K562 (cell line): ENCODE measurements around the gene AHSG. TPM values are rescaled to one million over a fixed set of nuclear protein-coding genes. Genes with fewer than 3 reads are reported as not detected.

Source experiments
- ATAC-seq: fragments of 200-7000 bp; cut with Tn5 transposase; 3 replicates; pipeline ENCODE4 v1.9.1; 2020; ENCODE audit warnings: moderate library complexity
- BruUV-seq: library from RNA; stranded (reverse); fragments of 400-500 nt; replicated peaks from 2 replicates; lab custom pipeline; 2021; lab: Mats Ljungman, UMichigan
- CTCF ChIA-PET: fragments of 300-600 bp; formaldehyde crosslinking; extraction: SDS; loops from one replicate; lab custom pipeline; 2021; ENCODE audit warnings: low intra/inter-chr PET ratio; lab: Yijun Ruan, JAX
- POLR2A ChIA-PET: fragments of 300-600, 350-650 bp; sonication (Branson Sonifier 250); formaldehyde crosslinking; extraction: SDS; loops from one replicate; lab custom pipeline; 2021; ENCODE audit warnings: antibody characterized with exemption, inconsistent platforms; lab: Yijun Ruan, JAX
- DNase-seq, 4 experiments: peaks; one replicate each; pipeline versions ENCODE4 v3.0.0 to v3.0.0-alpha.2; 2011 to 2018; ENCODE audit warnings: low spot score in 3 of 4, mixed read lengths in 3 of 4; ENCODE audit errors: extremely low read depth in 1 of 4
- FAIRE-seq: peaks from 2 replicates; lab custom pipeline; 2011; peaks lifted over from hg19 to GRCh38; lab: Jason Lieb, UNC
- H2AFZ ChIP-seq: 2 replicates; pipeline ENCODE4 v1.6.0; 2011; ENCODE audit warnings: low read depth, low read length, control low read depth, inconsistent platforms
- H3K27ac ChIP-seq: fragments of 200-600 bp; 3 replicates; pipeline ENCODE4 v1.8.0; 2011; ENCODE audit warnings: low read depth, mild to moderate bottlenecking, control low read depth, inconsistent platforms, low read length, moderate library complexity, mixed read lengths; ENCODE audit errors: extremely low read depth
- H3K27me3 ChIP-seq, 2 experiments: fragments of 300-600 bp in 1 of 2; 2 replicates in 1 of 2; 3 replicates in 1 of 2; pipeline versions ENCODE4 v1.6.0 to v1.8.0; 2011; ENCODE audit warnings: inconsistent platforms in 2 of 2, low read length in 2 of 2, mild to moderate bottlenecking in 1 of 2, mixed read lengths in 1 of 2, moderate library complexity in 1 of 2; ENCODE audit not compliant: control insufficient read depth in 2 of 2, insufficient read depth in 2 of 2
- H3K36me3 ChIP-seq: fragments of 300-600 bp; 3 replicates; pipeline ENCODE4 v1.8.0; 2011; ENCODE audit warnings: mild to moderate bottlenecking, low read length, inconsistent platforms; ENCODE audit not compliant: control insufficient read depth, insufficient read depth
- H3K4me1 ChIP-seq, 2 experiments: fragments of 200-600 bp in 1 of 2; replicated peaks in 1 of 2; 2 replicates in 1 of 2; 3 replicates in 1 of 2; pipeline versions ENCODE4 v1.5.1 to v1.8.0; 2011; ENCODE audit warnings: inconsistent platforms in 2 of 2, low read length in 2 of 2, mild to moderate bottlenecking in 1 of 2, mixed read lengths in 1 of 2, moderate library complexity in 1 of 2; ENCODE audit not compliant: control insufficient read depth in 2 of 2, insufficient read depth in 2 of 2
- H3K4me2 ChIP-seq: 2 replicates; pipeline ENCODE4 v1.6.1; 2011; ENCODE audit warnings: low read length, control low read depth, inconsistent platforms, mixed read lengths; ENCODE audit not compliant: insufficient read depth
- H3K4me3 ChIP-seq: fragments of 200-600 bp; sonication (generic), shearing (Covaris generic); 2 replicates; pipeline ENCODE4 v1.5.1; 2016; ENCODE audit warnings: control low read depth, inconsistent platforms
- H3K79me2 ChIP-seq: fragments of 200-600 bp; 3 replicates; pipeline ENCODE4 v1.8.0; 2011; ENCODE audit warnings: low read length, inconsistent platforms; ENCODE audit not compliant: control insufficient read depth, insufficient read depth
- H3K9ac ChIP-seq, 2 experiments: 2 replicates each; pipeline versions ENCODE4 v1.6.0 to v1.6.1; 2011; ENCODE audit warnings: low read depth in 2 of 2, low read length in 2 of 2, control low read depth in 1 of 2, inconsistent platforms in 1 of 2, mild to moderate bottlenecking in 1 of 2, mixed read lengths in 1 of 2; ENCODE audit not compliant: insufficient read depth in 1 of 2
- H3K9me1 ChIP-seq: one replicate; pipeline ENCODE4 v1.6.0; 2011; ENCODE audit warnings: inconsistent platforms, mild to moderate bottlenecking, low read length, moderate library complexity; ENCODE audit not compliant: control insufficient read depth, insufficient read depth
- H3K9me3 ChIP-seq: replicated peaks from 2 replicates; pipeline ENCODE4 v1.5.1; 2011; ENCODE audit warnings: low read depth, low read length, inconsistent platforms; ENCODE audit not compliant: control insufficient read depth, insufficient read depth
- H4K20me1 ChIP-seq: replicated peaks from 2 replicates; pipeline ENCODE4 v1.6.1; 2011; ENCODE audit warnings: low read length, inconsistent platforms, mixed read lengths; ENCODE audit not compliant: control insufficient read depth, insufficient read depth
- GABPB2 ChIP-seq: fragments of 250-450 bp; sonication (Bioruptor Pico); conservative IDR thresholded peaks from 2 replicates; pipeline ENCODE4 v1.5.1; 2021; ENCODE audit warnings: mild to moderate bottlenecking
- NR2C2 ChIP-seq, 2 experiments: fragments of 200-800 bp in 1 of 2; sonication (Bioruptor generic) in 1 of 2; sonication (generic) in 1 of 2; formaldehyde crosslinking in 1 of 2; IDR thresholded peaks; 2 replicates each; pipeline versions ENCODE4 v1.6.1 to v1.8.0; 2016 to 2022; ENCODE audit warnings: mild to moderate bottlenecking in 1 of 2, missing compliant biosample characterization in 1 of 2, missing genetic modification characterization in 1 of 2, missing genetic modification reagents in 1 of 2
- STAT5B ChIP-seq: fragments of 250-450 bp; sonication (Bioruptor Pico); IDR thresholded peaks from 2 replicates; pipeline ENCODE4 v1.8.0; 2021; ENCODE audit warnings: mild to moderate bottlenecking, inconsistent platforms
- WGBS: fragments of 100-300 bp; shearing (Covaris generic); methylation state at CpG from one replicate; pipeline ENCODE4 v1.1.6; 2016; ENCODE audit warnings: low coverage, mixed read lengths; ENCODE audit not compliant: insufficient coverage; ENCODE audit errors: missing lambda C conversion rate; 5-methylcytosine and 5-hydroxymethylcytosine counted together
- in situ Hi-C: fragments of 300-500 bp; cut with MboI; formaldehyde crosslinking; loops from 4 replicates; pipeline ENCODE4 v1.15.0; 2018; ENCODE audit warnings: inconsistent platforms, mixed read lengths
- intact Hi-C: fragments of 100-400 bp; cut with micrococcal nuclease; formaldehyde crosslinking; loops from 2 replicates; pipeline ENCODE4 v1.14.2; 2022
- polyA plus RNA-seq, 8 experiments: library from polyadenylated mRNA; depleted of rRNA in 4 of 8; stranded (reverse) in 5 of 8; unstranded in 3 of 8; fragments of >200 nt; fragmentation: Nextera tagmentation in 2 of 8; fragmentation: Illumina TruSeq in 1 of 8; extraction: Ambion mirVana in 2 of 8; extraction: Trizol in 1 of 8; gene quantifications; 2 replicates each; pipeline versions ENCODE4 v1.2.1 to v1.2.3, GENCODE V29; 2011 to 2014; ENCODE audit warnings: inconsistent platforms in 1 of 8, missing spikeins in 1 of 8
- total RNA-seq, 7 experiments: library from RNA; depleted of rRNA in 6 of 7; stranded (reverse); fragments of >200 nt in 6 of 7; fragmentation: Illumina TruSeq in 2 of 7; extraction: Trizol in 2 of 7; gene quantifications; 2 replicates each; pipeline versions ENCODE4 v1.2.1 to v1.2.3, GENCODE V29; 2011 to 2021; ENCODE audit warnings: low replicate concordance in 1 of 7
- TF ChIP-seq, protein P1 (sequence below): fragments of 250-450 bp; sonication (Bioruptor Pico); IDR thresholded peaks from 2 replicates; pipeline ENCODE4 v1.8.0; 2022; ENCODE audit warnings: inconsistent platforms, mild to moderate bottlenecking, moderate library complexity, borderline replicate concordance

The AHSG gene
- total and polyA plus RNA-seq, 9 of the 15 experiments (the other 6 are each of a cell fraction or from before 2014, with no cell fraction given): 0.69 TPM; not detected in 8

DNA sequence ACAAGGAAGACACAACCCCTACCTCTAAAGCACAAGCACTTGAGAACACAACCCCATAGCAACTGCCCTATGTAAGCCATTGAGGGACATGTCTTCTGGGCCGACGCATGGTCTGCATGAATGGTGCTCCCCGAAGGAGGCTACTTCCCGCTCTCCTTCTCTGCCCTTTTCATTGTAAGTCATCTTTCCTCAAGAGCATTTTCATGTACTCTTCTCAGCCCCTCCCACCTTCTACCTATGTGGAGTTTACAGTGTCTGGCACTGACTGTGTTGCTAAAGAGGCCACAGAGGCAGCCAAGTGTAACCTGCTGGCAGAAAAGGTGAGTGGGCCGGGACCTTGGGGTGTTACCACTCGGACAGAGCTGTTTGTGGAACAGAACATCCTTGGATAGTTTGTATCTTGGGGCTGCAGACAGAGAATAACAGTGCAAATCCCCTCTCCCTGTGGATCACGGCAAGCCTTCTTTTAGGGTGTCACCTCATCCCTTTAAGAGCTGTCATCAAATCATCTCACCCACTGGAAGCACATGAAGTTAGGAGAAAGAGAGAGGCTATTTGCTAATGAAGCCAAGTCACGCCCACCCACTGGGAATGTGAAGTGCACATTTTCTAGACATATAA lies 5.6 kb downstream of the AHSG start (continued):
- TF ChIP-seq NR2C2 (CRISPR knock-in tag; IDR thresholded peaks at IDR 0.05): no peak
- TF ChIP-seq NR2C2 (tag; IDR thresholded peaks at IDR 0.05): no peak
- no peak for TF ChIP-seq STAT5B (CRISPR knock-in tag)
- no peak for TF ChIP-seq GABPB2 (CRISPR knock-in tag)

DNA sequence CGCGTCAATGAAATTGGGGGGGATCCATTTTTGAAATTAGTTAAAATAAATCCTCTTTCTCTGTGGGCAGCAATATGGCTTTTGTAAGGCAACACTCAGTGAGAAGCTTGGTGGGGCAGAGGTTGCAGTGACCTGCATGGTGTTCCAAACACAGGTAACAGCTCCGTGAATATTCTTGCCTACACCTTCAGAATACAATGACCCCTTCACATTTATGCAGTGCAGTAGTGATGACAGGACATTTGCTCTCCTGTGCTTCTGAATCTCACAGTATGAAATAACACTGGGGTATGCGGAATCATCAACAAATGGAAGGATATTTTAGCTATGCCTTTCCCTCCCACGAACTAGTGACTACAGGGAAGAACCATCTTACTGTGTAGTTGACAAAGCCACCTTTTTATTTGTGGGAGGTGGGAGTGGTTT lies 6.9 kb downstream of the AHSG start:
- DNase-seq: no peak
- Histone ChIP-seq H3K9me3 (0 out of 2 replicates have a peak, but pooled peaks cover 1% of the 10 kb centered on the region), H3K79me2 (no peaks in the 10 kb centered on the region), H3K4me3 (no peak overlapping the region), H3K4me2 (no peak overlapping the region), H2AFZ (no peak overlapping the region), H4K20me1 (no peaks in the 10 kb centered on the region), H3K9ac (no peak overlapping the region), H3K36me3 (no peaks in the 10 kb centered on the region), H3K9me1 (no peaks in the 10 kb centered on the region), H3K27ac (no peak overlapping the region), H3K4me1 (peaks cover 3 to 10% of the 10 kb centered on the region in 2 experiments; a peak in 3 of 5 replicates), H3K27me3 (peaks cover 12 to 53% of the 10 kb centered on the region in 2 experiments; a peak in 4 of 5 replicates)
- in situ Hi-C loops: loop anchor here (5.0 to 10.0 kb wide), 2 partner anchors 135 to 198 kb away; no protein-coding TSS in a partner anchor
- intact Hi-C loops: loop anchor here (5.0 to 10.0 kb wide), 4 partner anchors 37 to 545 kb away; partner anchors contain the start of gene CRYGS
- ChIA-PET POLR2A (no interaction called here), CTCF (no interaction called here)
- no peak for ATAC-seq
- BruUV-seq: no TSS peak
- 52% methylated on average over 5 of the region's 5 CpGs for WGBS
- no peak for FAIRE-seq
- TF ChIP-seq, protein P1, sequence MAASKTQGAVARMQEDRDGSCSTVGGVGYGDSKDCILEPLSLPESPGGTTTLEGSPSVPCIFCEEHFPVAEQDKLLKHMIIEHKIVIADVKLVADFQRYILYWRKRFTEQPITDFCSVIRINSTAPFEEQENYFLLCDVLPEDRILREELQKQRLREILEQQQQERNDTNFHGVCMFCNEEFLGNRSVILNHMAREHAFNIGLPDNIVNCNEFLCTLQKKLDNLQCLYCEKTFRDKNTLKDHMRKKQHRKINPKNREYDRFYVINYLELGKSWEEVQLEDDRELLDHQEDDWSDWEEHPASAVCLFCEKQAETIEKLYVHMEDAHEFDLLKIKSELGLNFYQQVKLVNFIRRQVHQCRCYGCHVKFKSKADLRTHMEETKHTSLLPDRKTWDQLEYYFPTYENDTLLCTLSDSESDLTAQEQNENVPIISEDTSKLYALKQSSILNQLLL (CRISPR knock-in tag): no peak
